Measurements from ENCODE around the gene STARD8.

DNA sequence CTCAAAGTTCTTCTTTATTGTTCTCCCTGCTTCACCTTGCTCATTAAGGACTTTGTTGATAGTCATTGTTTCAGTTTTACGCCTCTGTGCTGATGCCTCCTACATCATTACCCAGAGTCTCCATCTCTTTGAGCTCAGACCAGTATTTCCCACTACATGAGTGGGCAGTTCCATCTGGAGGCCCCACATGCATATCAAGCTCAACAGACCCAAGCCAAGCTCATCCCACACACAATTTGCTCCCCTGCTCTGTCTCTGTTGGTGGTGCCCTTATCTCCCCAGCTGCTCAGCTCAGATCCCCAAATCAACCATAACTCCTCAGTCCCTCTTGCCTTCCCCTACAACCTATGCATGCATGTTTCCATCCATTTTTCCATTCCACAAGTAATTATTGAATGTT, 96.3 kb downstream of the STARD8 start:
- TF ChIP-seq, protein P1, sequence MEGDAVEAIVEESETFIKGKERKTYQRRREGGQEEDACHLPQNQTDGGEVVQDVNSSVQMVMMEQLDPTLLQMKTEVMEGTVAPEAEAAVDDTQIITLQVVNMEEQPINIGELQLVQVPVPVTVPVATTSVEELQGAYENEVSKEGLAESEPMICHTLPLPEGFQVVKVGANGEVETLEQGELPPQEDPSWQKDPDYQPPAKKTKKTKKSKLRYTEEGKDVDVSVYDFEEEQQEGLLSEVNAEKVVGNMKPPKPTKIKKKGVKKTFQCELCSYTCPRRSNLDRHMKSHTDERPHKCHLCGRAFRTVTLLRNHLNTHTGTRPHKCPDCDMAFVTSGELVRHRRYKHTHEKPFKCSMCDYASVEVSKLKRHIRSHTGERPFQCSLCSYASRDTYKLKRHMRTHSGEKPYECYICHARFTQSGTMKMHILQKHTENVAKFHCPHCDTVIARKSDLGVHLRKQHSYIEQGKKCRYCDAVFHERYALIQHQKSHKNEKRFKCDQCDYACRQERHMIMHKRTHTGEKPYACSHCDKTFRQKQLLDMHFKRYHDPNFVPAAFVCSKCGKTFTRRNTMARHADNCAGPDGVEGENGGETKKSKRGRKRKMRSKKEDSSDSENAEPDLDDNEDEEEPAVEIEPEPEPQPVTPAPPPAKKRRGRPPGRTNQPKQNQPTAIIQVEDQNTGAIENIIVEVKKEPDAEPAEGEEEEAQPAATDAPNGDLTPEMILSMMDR (IDR thresholded peaks at IDR 0.05 in 8 of 11, conservative IDR thresholded peaks at IDR 0.05 in 3 of 11): no peak
- no peak for TF ChIP-seq POLR2AphosphoS5 (IDR thresholded peaks at IDR 0.05)
